ENCODE results near the gene ARHGAP6. TPM values are rescaled to one million over a fixed set of nuclear protein-coding genes. Genes with fewer than 3 reads are reported as not detected.

Gene ARHGAP6
- total and polyA plus RNA-seq, 2 of the 4 experiments (the other 2 are of a cell fraction), result 1.4 to 1.8 TPM

DNA sequence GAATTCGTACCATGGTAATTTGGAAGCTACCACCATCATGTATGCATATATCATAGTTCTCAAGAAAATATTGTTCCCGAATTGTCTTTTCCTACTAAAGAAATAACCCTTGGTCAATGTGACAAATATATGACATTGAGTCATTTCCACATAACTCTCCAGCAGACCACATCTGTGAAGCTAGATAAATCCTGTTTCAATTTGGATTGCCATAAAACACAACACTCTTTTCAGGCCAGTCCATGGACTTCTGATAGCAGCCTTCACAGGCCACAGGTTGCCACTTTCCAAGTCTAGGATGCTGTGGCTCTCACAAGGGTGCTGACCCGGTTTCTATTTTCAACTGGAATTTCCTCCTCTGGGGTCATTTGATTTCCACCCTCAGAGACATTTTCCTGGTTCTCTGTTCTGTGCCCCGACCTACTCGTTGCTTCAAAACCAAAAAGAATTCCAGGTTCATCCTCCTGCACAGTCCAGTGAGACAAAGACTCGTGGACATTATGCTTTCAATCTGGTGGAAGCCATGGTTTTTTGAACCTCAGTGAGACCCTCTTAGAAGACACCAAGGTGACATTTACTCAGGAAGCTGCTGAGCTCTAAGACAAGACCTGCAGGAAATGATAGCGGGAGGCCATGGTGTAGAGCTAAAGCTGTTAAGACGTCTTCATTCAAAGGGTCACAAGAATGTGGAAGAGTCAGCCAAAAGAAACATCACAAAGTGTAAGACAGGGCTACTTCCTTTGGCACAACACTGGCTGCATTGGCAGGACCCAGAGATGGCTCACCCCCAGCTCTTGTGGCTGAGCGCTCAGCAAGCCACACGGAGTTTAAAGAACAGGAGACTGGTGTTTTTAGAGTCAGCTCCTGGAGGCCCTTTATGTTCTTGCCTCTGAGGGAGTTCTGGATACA is 252.8 kb downstream of the ARHGAP6 start:
- Histone ChIP-seq H3K18ac (ENCODE audit: low read depth, low read length) (no peak overlapping the region), H2BK20ac (ENCODE audit: low read depth, low read length) (no peak overlapping the region), H2AK5ac (ENCODE audit: low read depth, low read length) (no peak overlapping the region), H3K23ac (ENCODE audit: low read depth, low read length) (no peak overlapping the region), H3K4me3 (ENCODE audit: insufficient read depth, low read depth, low read length) (no peak overlapping the region), H3K56ac (ENCODE audit: extremely low read depth, insufficient read depth, low read length) (no peak overlapping the region), H2AK9ac (replicated peaks; ENCODE audit: low read depth, low read length, poor library complexity) (no peak overlapping the region), H2BK5ac (ENCODE audit: low read depth, low read length, poor library complexity, severe bottlenecking) (no peak overlapping the region), H2AFZ (replicated peaks; ENCODE audit: low read length, poor library complexity) (no peak overlapping the region), H3K9me1 (ENCODE audit: insufficient read depth, low read length) (no peaks in the 10 kb centered on the region), H3K14ac (replicated peaks; ENCODE audit: low read depth, low read length) (no peak overlapping the region), H3K9me3 (ENCODE audit: control insufficient read depth, insufficient read depth, low read length) (no peaks in the 10 kb centered on the region; the same call in 1 of the 2 replicates), H3K9ac (ENCODE audit: low read depth, low read length) (no peak overlapping the region), H2BK15ac (ENCODE audit: low read depth, low read length) (no peak overlapping the region), H3K4me2 (ENCODE audit: low read depth, low read length) (no peak overlapping the region), H4K5ac (ENCODE audit: low read depth, low read length) (no peak overlapping the region), H2BK120ac (ENCODE audit: low read depth, low read length) (no peak overlapping the region), H3K4ac (ENCODE audit: low read depth, low read length) (no peak overlapping the region), H3K4me1 (ENCODE audit: control insufficient read depth, insufficient read depth, low read length) (no peaks in the 10 kb centered on the region), H4K91ac (ENCODE audit: insufficient read depth, low read depth, low read length) (no peak overlapping the region), H4K8ac (ENCODE audit: low read depth in 2 of 2, low read length in 2 of 2) (no peak overlapping the region), H4K20me1 (ENCODE audit: insufficient read depth, low read length) (no peaks in the 10 kb centered on the region), H3K27me3 (ENCODE audit: control insufficient read depth, insufficient read depth, low read length) (no peaks in the 10 kb centered on the region), H3K36me3 (ENCODE audit: control insufficient read depth, insufficient read depth, low read length) (no peaks in the 10 kb centered on the region), H3K79me1 (ENCODE audit: low read depth in 1 of 2, low read length in 2 of 2) (no peaks in the 10 kb centered on the region), H3K27ac (ENCODE audit: insufficient read depth, low read length) (no peak overlapping the region)
- intact Hi-C loops (cut with micrococcal nuclease) (no loop called here), in situ Hi-C loops (cut with MboI; ENCODE audit: low sequenced_read_pairs) (no loop called here), dilution Hi-C loops (cut with HindIII; ENCODE audit: low sequenced_read_pairs, unreplicated experiment) (no loop called here)
- no peak for ATAC-seq (ENCODE audit: low read depth)
- WGBS, 2 experiments (ENCODE audit: extremely low coverage in 2 of 2, insufficient read length in 1 of 2), result 37% methylated on average over 4 of the region's 10 CpGs; no CpG with 5 or more reads in 1 of the 2 experiments
- DNase-seq, result no peak
- ChIA-PET POLR2A (ENCODE audit: unreplicated experiment) (no interaction called here), CTCF (no interaction called here)
- BruUV-seq (replicated peaks), result no TSS peak
- no peak for TF ChIP-seq CEBPB (IDR thresholded peaks at IDR 0.05; ENCODE audit: low read depth, low read length)
- TF ChIP-seq RFX5 (IDR thresholded peaks at IDR 0.05; ENCODE audit: low read depth, low read length), result no peak
- TF ChIP-seq NFE2L2 (IDR thresholded peaks at IDR 0.05; ENCODE audit: low read depth, low read length), result no peak
- TF ChIP-seq ELK1 (IDR thresholded peaks at IDR 0.05; ENCODE audit: borderline replicate concordance, low read depth, low read length), result no peak
- no peak for TF ChIP-seq CTCF (conservative IDR thresholded peaks at IDR 0.05; ENCODE audit: low read depth, low read length)
- TF ChIP-seq POLR2A (IDR thresholded peaks at IDR 0.05; ENCODE audit: low read depth, low read length), result no peak
- TF ChIP-seq MAZ (IDR thresholded peaks at IDR 0.05; ENCODE audit: borderline replicate concordance, low read depth, low read length), result no peak
- TF ChIP-seq CHD1 (IDR thresholded peaks at IDR 0.05; ENCODE audit: low read depth, low read length), result no peak
- TF ChIP-seq, protein P1, sequence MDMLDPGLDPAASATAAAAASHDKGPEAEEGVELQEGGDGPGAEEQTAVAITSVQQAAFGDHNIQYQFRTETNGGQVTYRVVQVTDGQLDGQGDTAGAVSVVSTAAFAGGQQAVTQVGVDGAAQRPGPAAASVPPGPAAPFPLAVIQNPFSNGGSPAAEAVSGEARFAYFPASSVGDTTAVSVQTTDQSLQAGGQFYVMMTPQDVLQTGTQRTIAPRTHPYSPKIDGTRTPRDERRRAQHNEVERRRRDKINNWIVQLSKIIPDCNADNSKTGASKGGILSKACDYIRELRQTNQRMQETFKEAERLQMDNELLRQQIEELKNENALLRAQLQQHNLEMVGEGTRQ (IDR thresholded peaks at IDR 0.05; ENCODE audit: low read depth, low read length), result no peak
- TF ChIP-seq MAFK (IDR thresholded peaks at IDR 0.05; ENCODE audit: low read depth, low read length), result no peak
- TF ChIP-seq RAD21 (IDR thresholded peaks at IDR 0.05; ENCODE audit: low read length), result no peak
- TF ChIP-seq SMC3 (IDR thresholded peaks at IDR 0.05; ENCODE audit: low read depth, low read length), result no peak
- TF ChIP-seq RCOR1 (IDR thresholded peaks at IDR 0.05; ENCODE audit: insufficient replicate concordance, low read length), result no peak
